Measurements from ENCODE around the gene KDM8.

DNA sequence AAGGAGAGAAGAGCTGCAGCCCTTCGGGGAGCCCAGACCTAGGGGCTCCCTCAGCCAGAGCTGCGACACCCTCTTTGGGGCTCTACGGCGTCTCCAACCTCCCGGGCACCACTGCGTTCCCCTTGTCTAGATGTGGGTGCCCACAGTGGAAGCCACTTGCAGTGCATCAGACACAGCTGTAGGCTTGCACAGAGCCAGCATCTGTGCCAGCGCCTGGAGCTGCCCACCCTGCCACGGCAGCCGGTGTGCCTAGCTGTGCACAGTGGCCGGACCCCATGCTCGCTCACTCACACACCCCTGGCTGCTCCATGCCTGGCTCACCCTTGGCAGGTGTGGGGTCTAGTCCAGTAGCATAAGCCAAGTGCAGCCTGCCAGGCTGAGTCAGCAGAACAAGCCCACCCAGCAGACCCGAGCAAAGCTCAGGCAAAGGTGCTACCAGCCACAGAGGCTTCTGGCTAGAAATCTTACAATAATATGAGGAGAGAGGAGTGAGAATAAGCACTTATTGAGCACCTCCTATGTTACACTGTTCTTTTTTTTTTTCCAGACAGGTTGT lies 12.9 kb upstream of the KDM8 start:
- TF ChIP-seq SAFB (IDR thresholded peaks at IDR 0.05; ENCODE audit: borderline replicate concordance, low read depth, low read length) (no peak), CEBPB (tag; IDR thresholded peaks at IDR 0.05) (no peak), SLC30A9 (CRISPR knock-in tag; IDR thresholded peaks at IDR 0.05) (no peak), MAFG (tag; conservative IDR thresholded peaks at IDR 0.05) (no peak)
- TF ChIP-seq, protein P1, sequence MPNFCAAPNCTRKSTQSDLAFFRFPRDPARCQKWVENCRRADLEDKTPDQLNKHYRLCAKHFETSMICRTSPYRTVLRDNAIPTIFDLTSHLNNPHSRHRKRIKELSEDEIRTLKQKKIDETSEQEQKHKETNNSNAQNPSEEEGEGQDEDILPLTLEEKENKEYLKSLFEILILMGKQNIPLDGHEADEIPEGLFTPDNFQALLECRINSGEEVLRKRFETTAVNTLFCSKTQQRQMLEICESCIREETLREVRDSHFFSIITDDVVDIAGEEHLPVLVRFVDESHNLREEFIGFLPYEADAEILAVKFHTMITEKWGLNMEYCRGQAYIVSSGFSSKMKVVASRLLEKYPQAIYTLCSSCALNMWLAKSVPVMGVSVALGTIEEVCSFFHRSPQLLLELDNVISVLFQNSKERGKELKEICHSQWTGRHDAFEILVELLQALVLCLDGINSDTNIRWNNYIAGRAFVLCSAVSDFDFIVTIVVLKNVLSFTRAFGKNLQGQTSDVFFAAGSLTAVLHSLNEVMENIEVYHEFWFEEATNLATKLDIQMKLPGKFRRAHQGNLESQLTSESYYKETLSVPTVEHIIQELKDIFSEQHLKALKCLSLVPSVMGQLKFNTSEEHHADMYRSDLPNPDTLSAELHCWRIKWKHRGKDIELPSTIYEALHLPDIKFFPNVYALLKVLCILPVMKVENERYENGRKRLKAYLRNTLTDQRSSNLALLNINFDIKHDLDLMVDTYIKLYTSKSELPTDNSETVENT (CRISPR knock-in tag; IDR thresholded peaks at IDR 0.05): no peak

Data from K562 (cell line).